Prostate gland (tissue), 2 donors: ENCODE measurements around the gene GAREM1. TPM values are rescaled to one million over a fixed set of nuclear protein-coding genes. Genes with fewer than 3 reads are reported as not detected.
"Not testable (repeated sequence)": the region's sequence is repeated elsewhere in the genome, so short reads cannot be mapped to it uniquely, and the experiment has no call there.

Source experiments
- DNase-seq: peaks from one replicate; pipeline ENCODE4 v3.0.0-alpha.2; 2019; ENCODE audit warnings: low spot score
- H3K27ac ChIP-seq, 2 donors: fragments of 200-600 bp; sonication (generic); 2 replicates each; pipeline ENCODE4 v1.5.1; 2017 to 2019
- H3K27me3 ChIP-seq: fragments of 200-600 bp; sonication (generic); replicated peaks from 2 replicates; pipeline ENCODE4 v1.5.1; 2019; ENCODE audit not compliant: insufficient read depth
- H3K36me3 ChIP-seq, 2 donors: fragments of 200-600 bp; sonication (generic); 1 replicate in 1 of 2; 2 replicates in 1 of 2; pipeline versions ENCODE4 v1.5.1 to v1.8.1; 2017 to 2019
- H3K4me1 ChIP-seq: fragments of 200-600 bp; sonication (generic); replicated peaks from 2 replicates; pipeline ENCODE4 v1.5.1; 2019
- H3K4me3 ChIP-seq, 2 donors: fragments of 200-600 bp; sonication (generic); 2 replicates each; pipeline ENCODE4 v1.5.1; 2017 to 2019
- H3K9me3 ChIP-seq: fragments of 200-600 bp; sonication (generic); 2 replicates; pipeline ENCODE4 v1.5.1; 2017
- CTCF ChIP-seq, 4 experiments: fragments of 200-600 bp in 2 of 4; fragments of 450-650 bp in 2 of 4; sonication (generic) in 2 of 4; IDR thresholded peaks; 1 replicate in 3 of 4; 2 replicates in 1 of 4; pipeline ENCODE4 v1.5.1; 2016 to 2019; ENCODE audit warnings: antibody characterized with exemption in 4 of 4, mild to moderate bottlenecking in 2 of 4, moderate library complexity in 2 of 4
- POLR2A ChIP-seq: fragments of 450-650 bp; IDR thresholded peaks from one replicate; pipeline ENCODE4 v1.6.1; 2016; ENCODE audit warnings: antibody characterized with exemption, mild to moderate bottlenecking
- POLR2AphosphoS5 ChIP-seq: sonication (generic); formaldehyde crosslinking; IDR thresholded peaks from one replicate; pipeline ENCODE4 v1.6.1; 2017; ENCODE audit warnings: antibody characterized with exemption
- WGBS: methylation state at CpG from one replicate; pipeline ENCODE4 v1.1.5; 2018; 5-methylcytosine and 5-hydroxymethylcytosine counted together
- intact Hi-C: fragments of 100-400 bp; cut with DNase I; formaldehyde crosslinking; loops from one replicate; pipeline ENCODE4 v1.14.2; 2022
- total RNA-seq, 2 donors: library from RNA; depleted of rRNA; stranded (reverse); fragments of >200 nt; gene quantifications; one replicate each; pipeline ENCODE4 v1.1.0, GENCODE V29; 2016

The GAREM1 gene
- total RNA-seq, 2 donors from 2014 or later: 9.5 to 14.9 TPM

GRCh38 chr18:32243358-32243757 is 227.3 kb downstream of the GAREM1 start:
- Histone ChIP-seq H3K4me3 (no peak overlapping the region), H3K27me3 (no peaks in the 10 kb centered on the region), H3K9me3 (no peaks in the 10 kb centered on the region), H3K27ac (no peak overlapping the region), H3K36me3 (no peaks in the 10 kb centered on the region), H3K4me1 (no peaks in the 10 kb centered on the region)
- WGBS: 86% methylated on average over 6 of the region's 6 CpGs
- intact Hi-C loops: no loop called here
- no peak for DNase-seq
- TF ChIP-seq POLR2AphosphoS5: no peak

- intact Hi-C loops: no loop called here
- no peak for TF ChIP-seq POLR2A
- TF ChIP-seq CTCF (IDR thresholded peaks at IDR 0.05): no peak
- TF ChIP-seq POLR2AphosphoS5: no peak
- WGBS: 96% methylated on average over 2 of the region's 2 CpGs
Measured at GRCh38 chr18:32242395-32242794, 228.3 kb downstream of the GAREM1 start.

GRCh38 chr18:32238635-32239268 is 231.9 kb downstream of the GAREM1 start:
- no peak overlapping the region for H3K27ac ChIP-seq
- intact Hi-C loops: no loop called here
- no peaks in the 10 kb centered on the region for H3K36me3 ChIP-seq
- TF ChIP-seq POLR2AphosphoS5 (no peak), CTCF (IDR thresholded peaks at IDR 0.05) (no peak), POLR2A (no peak)
- WGBS: 91% methylated on average over 5 of the region's 5 CpGs
- no peaks in the 10 kb centered on the region for H3K4me1 ChIP-seq
- H3K27me3 ChIP-seq: no peaks in the 10 kb centered on the region
- no peak for DNase-seq
- no peak overlapping the region for H3K4me3 ChIP-seq
- no peaks in the 10 kb centered on the region for H3K9me3 ChIP-seq

More at GRCh38 chr18:32242395-32242794, 228.3 kb downstream of the GAREM1 start:
- no peak overlapping the region for H3K4me3 ChIP-seq
- H3K27me3 ChIP-seq: no peaks in the 10 kb centered on the region
- H3K9me3 ChIP-seq: no peaks in the 10 kb centered on the region
- no peaks in the 10 kb centered on the region for H3K4me1 ChIP-seq
- H3K36me3 ChIP-seq: no peaks in the 10 kb centered on the region
- DNase-seq: no peak
- no peak overlapping the region for H3K27ac ChIP-seq

- Histone ChIP-seq H3K4me3 (no peak overlapping the region), H3K4me1 (no peaks in the 10 kb centered on the region), H3K9me3 (no peaks in the 10 kb centered on the region), H3K27ac (no peak overlapping the region), H3K27me3 (no peaks in the 10 kb centered on the region), H3K36me3 (no peaks in the 10 kb centered on the region)
- TF ChIP-seq POLR2AphosphoS5 (no peak), POLR2A (no peak), CTCF (IDR thresholded peaks at IDR 0.05) (no peak)
- DNase-seq: no peak
- intact Hi-C loops: no loop called here
- 74% methylated on average over 3 of the region's 3 CpGs for WGBS
Measured at GRCh38 chr18:32237049-32237448, 233.6 kb downstream of the GAREM1 start.

GRCh38 chr18:32233348-32233747 is 237.3 kb downstream of the GAREM1 start:
- H3K4me1 ChIP-seq, H3K36me3 ChIP-seq, H3K27ac ChIP-seq, DNase-seq, H3K4me3 ChIP-seq, intact Hi-C loops, H3K9me3 ChIP-seq, H3K27me3 ChIP-seq: not testable (repeated sequence)
- 90% methylated on average over 15 of the region's 15 CpGs for WGBS

- Histone ChIP-seq H3K4me3 (no peak overlapping the region), H3K4me1 (no peaks in the 10 kb centered on the region), H3K27me3 (no peaks in the 10 kb centered on the region), H3K36me3 (no peaks in the 10 kb centered on the region), H3K27ac (no peak overlapping the region), H3K9me3 (no peaks in the 10 kb centered on the region)
- intact Hi-C loops: no loop called here
- WGBS: 52% methylated on average over 3 of the region's 3 CpGs
- DNase-seq: no peak
- TF ChIP-seq POLR2AphosphoS5 (no peak), CTCF (IDR thresholded peaks at IDR 0.05) (no peak), POLR2A (no peak)
Measured at GRCh38 chr18:32219431-32220018, 251.2 kb downstream of the GAREM1 start.
